ENCODE results near the gene CSPG4.
"Not testable (repeated sequence)": the region's sequence is repeated elsewhere in the genome, so short reads cannot be mapped to it uniquely, and the experiment has no call there.

CSPG4 gene

DNA sequence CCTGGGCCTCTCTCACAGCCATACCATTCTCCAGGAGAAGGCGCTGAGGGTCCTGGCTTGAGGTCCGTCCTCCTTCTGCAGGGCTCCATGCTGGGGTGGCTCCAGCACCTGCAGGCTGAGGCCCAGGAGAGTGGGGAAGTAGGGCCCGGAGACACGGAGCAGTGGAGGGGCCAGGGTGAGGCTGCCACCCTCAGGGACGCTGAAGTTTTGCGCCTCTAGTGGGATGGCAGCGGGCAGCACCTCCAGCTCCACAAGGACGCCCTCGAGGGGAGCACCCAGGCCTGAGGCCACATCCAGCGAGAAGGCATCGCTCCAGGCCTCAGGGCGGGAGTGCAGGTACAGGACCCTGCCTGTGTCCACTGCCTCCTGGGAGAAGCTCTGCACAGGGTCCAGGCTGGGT, 27.5 kb downstream of the CSPG4 start:
- Histone ChIP-seq H3K4me1 (ENCODE audit: control insufficient read depth, insufficient read depth, low read length) (no peaks in the 10 kb centered on the region), H3K27me3 (ENCODE audit: control insufficient read depth, insufficient read depth, low read length) (no peaks in the 10 kb centered on the region), H3K9me3 (ENCODE audit: control insufficient read depth, insufficient read depth, low read length) (no peaks in the 10 kb centered on the region), H3K36me3 (ENCODE audit: control insufficient read depth, insufficient read depth, low read length) (no peaks in the 10 kb centered on the region), H3K9ac (ENCODE audit: low read depth, low read length) (no peak overlapping the region), H3K4me3 (ENCODE audit: low read depth, low read length) (no peak overlapping the region)

DNA sequence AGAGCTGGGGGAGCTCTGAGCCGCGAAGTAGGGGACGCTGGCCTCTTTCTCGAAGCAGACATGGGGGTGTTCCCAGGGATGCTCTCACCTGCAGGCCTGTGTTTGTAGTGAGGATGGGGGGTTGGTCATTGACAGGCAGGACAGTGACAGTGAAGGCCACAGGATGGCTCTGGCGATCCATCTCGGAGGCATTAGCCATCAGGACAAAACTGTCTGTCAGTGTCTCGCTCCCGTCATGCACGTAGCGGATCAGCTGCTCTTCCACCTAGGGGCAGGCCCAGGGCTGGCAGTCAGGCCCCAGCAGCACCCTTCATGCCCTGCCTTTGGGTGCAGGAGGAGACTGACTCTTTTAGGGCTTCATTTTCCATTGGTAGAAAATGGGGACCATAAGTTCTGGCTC, 28.0 kb downstream of the CSPG4 start:
- no peak overlapping the region for H3K9ac ChIP-seq (ENCODE audit: low read depth, low read length)
- no peaks in the 10 kb centered on the region for H3K27me3 ChIP-seq (ENCODE audit: control insufficient read depth, insufficient read depth, low read length)
- H3K36me3 ChIP-seq (ENCODE audit: control insufficient read depth, insufficient read depth, low read length) = no peaks in the 10 kb centered on the region

GRCh38 chr15:75683646-75684312, 28.9 kb downstream of the CSPG4 start:
- H3K9me3 ChIP-seq (ENCODE audit: control insufficient read depth, insufficient read depth, low read length); H3K4me3 ChIP-seq (ENCODE audit: low read depth, low read length); H3K36me3 ChIP-seq (ENCODE audit: control insufficient read depth, insufficient read depth, low read length); H3K27me3 ChIP-seq (ENCODE audit: control insufficient read depth, insufficient read depth, low read length); H3K4me1 ChIP-seq (ENCODE audit: control insufficient read depth, insufficient read depth, low read length); H3K9ac ChIP-seq (ENCODE audit: low read depth, low read length): not testable (repeated sequence)

More for the DNA sequence above, 28.0 kb downstream of the CSPG4 start:
- Histone ChIP-seq H3K9me3 (ENCODE audit: control insufficient read depth, insufficient read depth, low read length) (no peaks in the 10 kb centered on the region), H3K4me1 (ENCODE audit: control insufficient read depth, insufficient read depth, low read length) (no peaks in the 10 kb centered on the region), H3K4me3 (ENCODE audit: low read depth, low read length) (no peak overlapping the region)

GRCh38 chr15:75682181-75683135, 30.2 kb downstream of the CSPG4 start:
- Histone ChIP-seq H3K4me1 (ENCODE audit: control insufficient read depth, insufficient read depth, low read length) (no peaks in the 10 kb centered on the region), H3K9me3 (ENCODE audit: control insufficient read depth, insufficient read depth, low read length) (no peaks in the 10 kb centered on the region), H3K27me3 (ENCODE audit: control insufficient read depth, insufficient read depth, low read length) (no peaks in the 10 kb centered on the region), H3K36me3 (ENCODE audit: control insufficient read depth, insufficient read depth, low read length) (no peaks in the 10 kb centered on the region), H3K4me3 (ENCODE audit: low read depth, low read length) (no peak overlapping the region), H3K9ac (ENCODE audit: low read depth, low read length) (no peak overlapping the region)

- H3K36me3 ChIP-seq (ENCODE audit: control insufficient read depth, insufficient read depth, low read length) = peaks cover 3% of the 10 kb centered on the region
- H3K9me3 ChIP-seq (ENCODE audit: control insufficient read depth, insufficient read depth, low read length) = no peaks in the 10 kb centered on the region
- no peak overlapping the region for H3K4me3 ChIP-seq (ENCODE audit: low read depth, low read length)
- no peaks in the 10 kb centered on the region for H3K27me3 ChIP-seq (ENCODE audit: control insufficient read depth, insufficient read depth, low read length)
- no peaks in the 10 kb centered on the region for H3K4me1 ChIP-seq (ENCODE audit: control insufficient read depth, insufficient read depth, low read length)
- H3K9ac ChIP-seq (ENCODE audit: low read depth, low read length) = no peak overlapping the region
These were observed 32.5 kb downstream of the CSPG4 start for GRCh38 chr15:75680007-75680789.

GRCh38 chr15:75678324-75678690, 34.3 kb downstream of the CSPG4 start:
- not testable (repeated sequence) for H3K9ac ChIP-seq (ENCODE audit: low read depth, low read length); H3K36me3 ChIP-seq (ENCODE audit: control insufficient read depth, insufficient read depth, low read length); H3K9me3 ChIP-seq (ENCODE audit: control insufficient read depth, insufficient read depth, low read length); H3K4me3 ChIP-seq (ENCODE audit: low read depth, low read length); H3K27me3 ChIP-seq (ENCODE audit: control insufficient read depth, insufficient read depth, low read length); H3K4me1 ChIP-seq (ENCODE audit: control insufficient read depth, insufficient read depth, low read length)

- Histone ChIP-seq H3K9me3 (ENCODE audit: control insufficient read depth, insufficient read depth, low read length) (no peaks in the 10 kb centered on the region), H3K36me3 (ENCODE audit: control insufficient read depth, insufficient read depth, low read length) (peaks cover 3% of the 10 kb centered on the region), H3K9ac (ENCODE audit: low read depth, low read length) (no peak overlapping the region), H3K27me3 (ENCODE audit: control insufficient read depth, insufficient read depth, low read length) (no peaks in the 10 kb centered on the region), H3K4me1 (ENCODE audit: control insufficient read depth, insufficient read depth, low read length) (peaks cover 3% of the 10 kb centered on the region), H3K4me3 (ENCODE audit: low read depth, low read length) (no peak overlapping the region)
These were observed 35.0 kb downstream of the CSPG4 start for GRCh38 chr15:75677465-75678323.

- H3K9me3 ChIP-seq (ENCODE audit: control insufficient read depth, insufficient read depth, low read length) = no peaks in the 10 kb centered on the region
- H3K36me3 ChIP-seq (ENCODE audit: control insufficient read depth, insufficient read depth, low read length) = peaks cover 3% of the 10 kb centered on the region
- peaks cover 9% of the 10 kb centered on the region for H3K4me1 ChIP-seq (ENCODE audit: control insufficient read depth, insufficient read depth, low read length)
- no peak overlapping the region for H3K9ac ChIP-seq (ENCODE audit: low read depth, low read length)
- H3K27me3 ChIP-seq (ENCODE audit: control insufficient read depth, insufficient read depth, low read length) = no peaks in the 10 kb centered on the region
- no peak overlapping the region for H3K4me3 ChIP-seq (ENCODE audit: low read depth, low read length)
These were observed 35.8 kb downstream of the CSPG4 start for GRCh38 chr15:75676688-75677464.

GRCh38 chr15:75675579-75676404, 36.9 kb downstream of the CSPG4 start:
- Histone ChIP-seq H3K27me3 (ENCODE audit: control insufficient read depth, insufficient read depth, low read length) (no peaks in the 10 kb centered on the region), H3K36me3 (ENCODE audit: control insufficient read depth, insufficient read depth, low read length) (peaks cover 3% of the 10 kb centered on the region), H3K9me3 (ENCODE audit: control insufficient read depth, insufficient read depth, low read length) (no peaks in the 10 kb centered on the region), H3K9ac (ENCODE audit: low read depth, low read length) (no peak overlapping the region), H3K4me3 (ENCODE audit: low read depth, low read length) (no peak overlapping the region), H3K4me1 (ENCODE audit: control insufficient read depth, insufficient read depth, low read length) (peaks cover 9% of the 10 kb centered on the region)

GRCh38 chr15:75674366-75674765, 38.3 kb downstream of the CSPG4 start:
- Histone ChIP-seq H3K4me3 (ENCODE audit: low read depth, low read length) (no peak overlapping the region), H3K9ac (ENCODE audit: low read depth, low read length) (no peak overlapping the region), H3K4me1 (ENCODE audit: control insufficient read depth, insufficient read depth, low read length) (peaks cover 9% of the 10 kb centered on the region), H3K36me3 (ENCODE audit: control insufficient read depth, insufficient read depth, low read length) (peaks cover 3% of the 10 kb centered on the region), H3K9me3 (ENCODE audit: control insufficient read depth, insufficient read depth, low read length) (no peaks in the 10 kb centered on the region), H3K27me3 (ENCODE audit: control insufficient read depth, insufficient read depth, low read length) (no peaks in the 10 kb centered on the region)

All from iPS-15b (cell line).